Prostate gland (tissue), 2 donors: ENCODE results near the gene FAM135A. TPM values are rescaled to one million over a fixed set of nuclear protein-coding genes. Genes with fewer than 3 reads are reported as not detected.

Experiments
- DNase-seq: peaks from one replicate; pipeline ENCODE4 v3.0.0-alpha.2; 2019; ENCODE audit warnings: low spot score
- H3K27ac ChIP-seq, 2 donors: fragments of 200-600 bp; sonication (generic); 2 replicates each; pipeline ENCODE4 v1.5.1; 2017 to 2019
- H3K27me3 ChIP-seq: fragments of 200-600 bp; sonication (generic); replicated peaks from 2 replicates; pipeline ENCODE4 v1.5.1; 2019; ENCODE audit not compliant: insufficient read depth
- H3K36me3 ChIP-seq, 2 donors: fragments of 200-600 bp; sonication (generic); 1 replicate in 1 of 2; 2 replicates in 1 of 2; pipeline versions ENCODE4 v1.5.1 to v1.8.1; 2017 to 2019
- H3K4me1 ChIP-seq: fragments of 200-600 bp; sonication (generic); replicated peaks from 2 replicates; pipeline ENCODE4 v1.5.1; 2019
- H3K4me3 ChIP-seq, 2 donors: fragments of 200-600 bp; sonication (generic); 2 replicates each; pipeline ENCODE4 v1.5.1; 2017 to 2019
- H3K9me3 ChIP-seq: fragments of 200-600 bp; sonication (generic); 2 replicates; pipeline ENCODE4 v1.5.1; 2017
- CTCF ChIP-seq, 4 experiments: fragments of 200-600 bp in 2 of 4; fragments of 450-650 bp in 2 of 4; sonication (generic) in 2 of 4; IDR thresholded peaks; 1 replicate in 3 of 4; 2 replicates in 1 of 4; pipeline ENCODE4 v1.5.1; 2016 to 2019; ENCODE audit warnings: antibody characterized with exemption in 4 of 4, mild to moderate bottlenecking in 2 of 4, moderate library complexity in 2 of 4
- POLR2A ChIP-seq: fragments of 450-650 bp; IDR thresholded peaks from one replicate; pipeline ENCODE4 v1.6.1; 2016; ENCODE audit warnings: antibody characterized with exemption, mild to moderate bottlenecking
- POLR2AphosphoS5 ChIP-seq: sonication (generic); formaldehyde crosslinking; IDR thresholded peaks from one replicate; pipeline ENCODE4 v1.6.1; 2017; ENCODE audit warnings: antibody characterized with exemption
- WGBS: methylation state at CpG from one replicate; pipeline ENCODE4 v1.1.5; 2018; 5-methylcytosine and 5-hydroxymethylcytosine counted together
- intact Hi-C: fragments of 100-400 bp; cut with DNase I; formaldehyde crosslinking; loops from one replicate; pipeline ENCODE4 v1.14.2; 2022
- total RNA-seq, 2 donors: library from RNA; depleted of rRNA; stranded (reverse); fragments of >200 nt; gene quantifications; one replicate each; pipeline ENCODE4 v1.1.0, GENCODE V29; 2016

FAM135A gene
- total RNA-seq, 2 donors from 2014 or later: 66.3 to 117 TPM

- Histone ChIP-seq H3K27ac (no peak overlapping the region), H3K27me3 (no peaks in the 10 kb centered on the region), H3K36me3 (no peaks in the 10 kb centered on the region), H3K4me3 (no peak overlapping the region), H3K4me1 (no peaks in the 10 kb centered on the region), H3K9me3 (no peaks in the 10 kb centered on the region)
- no peak for TF ChIP-seq POLR2AphosphoS5
- peak in 2 of 4 experiments; percentile 34 to 46 for TF ChIP-seq CTCF (IDR thresholded peaks at IDR 0.05)
- TF ChIP-seq POLR2A: no peak
- no peak for DNase-seq
- intact Hi-C loops: no loop called here
These were observed 107.3 kb downstream of the FAM135A start for GRCh38 chr6:70520575-70520974.

GRCh38 chr6:70524721-70525286 lies 111.5 kb downstream of the FAM135A start:
- Histone ChIP-seq H3K4me1 (no peaks in the 10 kb centered on the region), H3K4me3 (no peak overlapping the region), H3K9me3 (no peaks in the 10 kb centered on the region), H3K36me3 (no peaks in the 10 kb centered on the region), H3K27me3 (no peaks in the 10 kb centered on the region), H3K27ac (no peak overlapping the region)
- DNase-seq: no peak
- TF ChIP-seq POLR2AphosphoS5: no peak
- TF ChIP-seq POLR2A: no peak
- TF ChIP-seq CTCF (IDR thresholded peaks at IDR 0.05): no peak
- whole genome bisulfite sequencing: 75% methylated on average over 4 of the region's 4 CpGs
- intact Hi-C loops: no loop called here

- Histone ChIP-seq H3K36me3 (no peaks in the 10 kb centered on the region), H3K27ac (no peak overlapping the region), H3K4me1 (no peaks in the 10 kb centered on the region), H3K27me3 (no peaks in the 10 kb centered on the region), H3K4me3 (no peak overlapping the region), H3K9me3 (no peaks in the 10 kb centered on the region)
- intact Hi-C loops: no loop called here
- TF ChIP-seq CTCF (IDR thresholded peaks at IDR 0.05) (no peak), POLR2A (no peak), POLR2AphosphoS5 (no peak)
- no peak for DNase-seq
- WGBS: 92% methylated on average over 5 of the region's 5 CpGs
These were observed 113.9 kb downstream of the FAM135A start for GRCh38 chr6:70527071-70527737.

GRCh38 chr6:70530023-70530422 lies 116.7 kb downstream of the FAM135A start:
- Histone ChIP-seq H3K27me3 (no peaks in the 10 kb centered on the region), H3K36me3 (no peaks in the 10 kb centered on the region), H3K4me1 (no peaks in the 10 kb centered on the region), H3K4me3 (no peak overlapping the region), H3K9me3 (no peaks in the 10 kb centered on the region), H3K27ac (no peak overlapping the region)
- intact Hi-C loops: no loop called here
- DNase-seq: no peak
- TF ChIP-seq POLR2A: no peak
- no peak for TF ChIP-seq POLR2AphosphoS5
- no peak for TF ChIP-seq CTCF (IDR thresholded peaks at IDR 0.05)
- WGBS: 99% methylated on average over 2 of the region's 2 CpGs

- H3K27ac ChIP-seq: no peak overlapping the region
- 97% methylated on average over 1 of the region's 1 CpG for WGBS
- no peak overlapping the region for H3K4me3 ChIP-seq
- no peaks in the 10 kb centered on the region for H3K36me3 ChIP-seq
- no peaks in the 10 kb centered on the region for H3K4me1 ChIP-seq
- no peaks in the 10 kb centered on the region for H3K9me3 ChIP-seq
- H3K27me3 ChIP-seq: no peaks in the 10 kb centered on the region
- intact Hi-C loops: no loop called here
- TF ChIP-seq POLR2A (no peak), CTCF (IDR thresholded peaks at IDR 0.05) (no peak), POLR2AphosphoS5 (no peak)
- DNase-seq: no peak
These were observed 117.8 kb downstream of the FAM135A start for GRCh38 chr6:70531133-70531532.
